Colonic mucosa (tissue), 4 donors: Measurements from ENCODE around the gene ATF4. TPM values are rescaled to one million over a fixed set of nuclear protein-coding genes. Genes with fewer than 3 reads are reported as not detected.

Experiments
- DNase-seq: peaks from one replicate; pipeline ENCODE4 v3.0.0-alpha.2; 2020
- H3K27ac ChIP-seq: fragments of 200-600 bp; one replicate; pipeline ENCODE4 v1.8.0; 2021
- H3K27me3 ChIP-seq: fragments of 200-600 bp; one replicate; pipeline ENCODE4 v1.8.0; 2021
- H3K36me3 ChIP-seq: fragments of 200-600 bp; one replicate; pipeline ENCODE4 v1.8.0; 2021
- H3K4me1 ChIP-seq: fragments of 200-600 bp; one replicate; pipeline ENCODE4 v1.8.0; 2021; ENCODE audit warnings: mild to moderate bottlenecking
- H3K4me3 ChIP-seq: fragments of 200-600 bp; one replicate; pipeline ENCODE4 v1.8.0; 2021
- H3K9ac ChIP-seq, 2 donors: one replicate each; pipeline ENCODE4 v1.7.0; 2013; ENCODE audit warnings: control low read depth in 2 of 2, low read depth in 2 of 2, low read length in 2 of 2
- H3K9me3 ChIP-seq: fragments of 200-600 bp; one replicate; pipeline ENCODE4 v1.8.0; 2021
- CTCF ChIP-seq: fragments of 200-600 bp; IDR thresholded peaks from one replicate; pipeline ENCODE4 v1.8.0; 2022; ENCODE audit warnings: antibody characterized with exemption, mild to moderate bottlenecking
- intact Hi-C: fragments of 100-400 bp; cut with DNase I; formaldehyde crosslinking; loops from one replicate; pipeline ENCODE4 v1.14.1; 2022
- total RNA-seq, 2 donors: library from RNA; stranded (reverse); fragmentation: NEBNext Ultra II Directional in 1 of 2; extraction: Animal tissue kit (Norgen Biotek cat#: 25700) in 1 of 2; gene quantifications; one replicate each; pipeline ENCODE4 v1.2.1, GENCODE V29; 2021
- donor health status: healthy.
- donor health status: DM: no; HTN: no; CAD: no.
- donor health status: DM: no; HTN: no; CAD: no.

Gene ATF4
- total RNA-seq, 2 donors from 2014 or later, result 279 to 302 TPM

- Histone ChIP-seq H3K9me3 (no peaks in the 10 kb centered on the region), H3K4me1 (no peaks in the 10 kb centered on the region), H3K27me3 (no peaks in the 10 kb centered on the region), H3K27ac (no peak within 1 kb of the TSS), H3K9ac (no peak within 1 kb of the TSS), H3K36me3 (no peaks in the 10 kb centered on the region), H3K4me3 (no peak within 1 kb of the TSS)
- no peak for TF ChIP-seq CTCF
- no peak for DNase-seq
- intact Hi-C loops, result no loop called here
Measured at GRCh38 chr22:39570665-39571064, 50.3 kb downstream of the ATF4 start, which contains the start of gene CACNA1I. Gene CACNA1I, plus strand, starts transcription at chr22:39570753. Its CDS starts 0 bp downstream, at chr22:39570753.

GRCh38 chr22:39571538-39571937 is 51.2 kb downstream of the ATF4 start:
- no peak overlapping the region for H3K27ac ChIP-seq
- H3K36me3 ChIP-seq, result no peaks in the 10 kb centered on the region
- no peak overlapping the region for H3K4me3 ChIP-seq
- no peak overlapping the region for H3K9ac ChIP-seq
- H3K27me3 ChIP-seq, result no peaks in the 10 kb centered on the region
- intact Hi-C loops, result no loop called here
- H3K4me1 ChIP-seq, result no peaks in the 10 kb centered on the region
- no peak for TF ChIP-seq CTCF
- no peak for DNase-seq
- no peaks in the 10 kb centered on the region for H3K9me3 ChIP-seq

Other genes with a start within 250 kb of the ATF4 start
- gene RPL3, start 200.9 kb upstream of the ATF4 start, total RNA-seq, result 1,000 to 10,000 TPM; 1,796 to 1,829 TPM
- gene SYNGR1, start 170.6 kb upstream of the ATF4 start, total RNA-seq, result 1 to 10 TPM; 1.8 to 4.3 TPM
- gene TAB1, start 120.8 kb upstream of the ATF4 start, total RNA-seq, result 10 to 100 TPM; 16.1 to 31.3 TPM
- gene MGAT3, start 63.5 kb upstream of the ATF4 start, total RNA-seq, result 10 to 100 TPM in 1 of 2 donors, 1 to 10 TPM in 1; 8.9 to 19.1 TPM
- 10 to 100 TPM; 28.6 to 36.6 TPM for gene MIEF1, start 18.3 kb upstream of the ATF4 start, total RNA-seq
- gene RPS19BP1, start 12.2 kb downstream of the ATF4 start, total RNA-seq, result 100 to 1,000 TPM in 1 of 2 donors, 10 to 100 TPM in 1; 61.4 to 111 TPM
- 1 to 10 TPM in 1 of 2 donors, under 1 TPM in 1; 0.69 to 1.0 TPM for gene CACNA1I, start 50.2 kb downstream of the ATF4 start, total RNA-seq